Stimulated activated CD8-positive, alpha-beta memory T cell treated with anti-CD3 and anti-CD28 coated beads, Interleukin-4, amount 100 ng/mL, for 24 hours (primary cell): ENCODE measurements around the gene CCDC38.
"Not testable (repeated sequence)": the region's sequence is repeated elsewhere in the genome, so short reads cannot be mapped to it uniquely, and the experiment has no call there.

Experiments used
- DNase-seq: peaks from one replicate; pipeline ENCODE4 v3.0.0-alpha.2; 2020; ENCODE audit warnings: low read depth

CCDC38 gene

DNA sequence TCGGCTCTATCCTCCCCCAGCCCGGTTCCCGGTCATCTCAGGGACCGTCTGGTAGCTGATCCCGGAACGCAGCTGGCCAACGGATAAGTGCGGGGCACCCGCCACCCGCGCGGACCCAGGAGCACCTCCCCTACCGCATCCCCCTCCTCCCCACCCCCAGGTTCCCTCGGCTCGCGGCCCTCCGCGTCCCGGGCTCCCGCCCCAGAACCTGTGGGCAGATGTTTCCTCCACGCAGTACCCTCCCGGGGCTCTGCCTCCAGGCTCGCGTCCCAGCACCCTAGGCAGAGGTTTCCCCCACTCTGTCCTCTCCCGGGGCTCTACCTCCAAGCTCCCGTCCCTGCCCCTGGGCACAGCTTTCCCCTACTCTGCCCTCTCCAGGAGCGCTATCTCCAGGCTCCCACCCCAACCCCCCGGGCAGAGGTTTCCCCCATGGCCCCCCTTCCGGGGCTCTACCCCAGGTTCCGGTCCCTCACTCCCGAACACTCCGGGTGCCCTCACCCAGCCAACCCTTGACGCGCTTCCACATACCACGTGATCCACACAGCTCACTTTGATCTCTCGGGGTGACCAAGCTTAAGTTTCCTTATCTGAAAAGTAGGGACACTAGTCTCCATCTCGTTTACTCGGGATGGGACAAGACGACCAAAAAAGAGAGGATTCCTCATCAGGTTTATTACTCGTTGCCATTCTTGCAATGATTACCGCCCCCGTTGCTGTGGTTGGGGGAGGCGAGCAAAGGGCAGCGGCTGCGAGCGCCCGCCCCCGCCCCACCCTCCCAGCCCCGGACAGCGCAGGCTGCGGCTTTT, at the start of gene CCDC38:
TSS of gene CCDC38 (minus strand) at position 91 of the 806 bp plus-strand sequence. CDS start 6,105 bp downstream, outside the sequence.
- DNase-seq = peak; percentile 75

- DNase-seq = no peak
These were observed 47.7 kb upstream of the CCDC38 start for GRCh38 chr12:95990136-95990535.

DNA sequence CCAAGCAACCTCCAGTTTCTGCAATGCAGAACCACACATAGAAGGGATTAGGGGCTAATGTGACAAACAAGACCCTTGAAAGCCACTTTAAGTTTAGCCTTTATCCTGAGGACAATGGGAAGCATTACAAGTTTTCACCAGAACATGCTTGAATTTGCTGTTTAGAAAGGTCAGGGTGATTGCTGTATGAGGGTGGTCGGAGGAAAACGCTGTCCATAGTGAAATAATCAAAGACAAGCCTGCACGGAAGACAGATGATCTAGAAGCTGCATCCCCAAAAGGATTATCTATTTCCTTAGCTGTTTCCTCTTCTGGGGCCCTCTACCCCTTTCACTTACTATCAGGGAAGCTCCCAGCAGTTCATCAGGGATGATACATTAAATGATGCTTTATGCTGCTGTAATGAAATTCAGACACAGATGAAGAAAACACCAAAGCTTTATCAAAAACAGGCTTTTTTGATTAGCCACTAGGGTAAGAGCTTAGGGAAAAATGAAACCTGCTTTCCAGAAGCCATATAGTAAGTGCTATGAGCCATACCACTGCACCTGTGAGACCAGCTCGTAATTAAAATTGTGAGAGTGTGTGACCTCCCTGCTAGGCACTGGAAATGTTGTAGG, 47.2 kb upstream of the CCDC38 start:
- no peak for DNase-seq

DNA sequence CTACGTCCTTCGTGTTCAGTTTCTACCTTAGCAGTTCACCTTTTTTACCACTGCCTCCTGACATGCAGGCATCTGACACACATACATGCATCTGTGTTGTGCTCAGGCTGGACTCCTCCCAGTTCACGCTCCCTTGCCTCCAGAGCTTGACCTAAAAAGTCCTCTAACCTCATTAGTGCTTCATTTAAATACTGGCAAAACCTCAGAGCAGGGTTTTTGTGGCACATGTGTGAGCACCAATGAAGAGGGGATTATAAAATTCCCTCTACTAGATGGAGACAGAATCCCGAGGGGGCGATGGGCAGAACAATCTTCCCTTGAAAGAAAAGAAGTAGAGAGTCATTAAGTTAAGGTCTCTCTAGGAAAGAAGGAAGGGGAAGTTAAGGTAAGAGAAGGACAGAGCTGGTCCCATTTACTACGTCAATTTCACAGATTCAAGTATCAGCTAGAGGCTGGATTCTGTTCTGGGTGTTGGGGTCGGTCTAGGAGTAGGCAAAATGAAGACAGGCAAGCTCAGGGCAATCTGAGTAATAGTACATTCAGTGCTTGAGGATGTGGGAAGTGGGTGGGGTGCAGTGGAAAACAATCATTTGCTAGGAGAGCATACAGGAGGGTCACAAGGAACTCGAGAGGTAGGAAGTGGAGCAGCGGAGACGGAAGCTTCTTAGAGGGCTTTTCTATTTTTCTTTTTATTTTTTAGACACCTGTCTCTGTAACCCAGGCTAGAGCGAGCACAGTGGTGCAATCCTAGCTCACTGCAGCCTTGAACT, 46.3 kb upstream of the CCDC38 start:
- no peak for DNase-seq

GRCh38 chr12:95986635-95987570, 44.5 kb upstream of the CCDC38 start:
- no peak for DNase-seq

DNA sequence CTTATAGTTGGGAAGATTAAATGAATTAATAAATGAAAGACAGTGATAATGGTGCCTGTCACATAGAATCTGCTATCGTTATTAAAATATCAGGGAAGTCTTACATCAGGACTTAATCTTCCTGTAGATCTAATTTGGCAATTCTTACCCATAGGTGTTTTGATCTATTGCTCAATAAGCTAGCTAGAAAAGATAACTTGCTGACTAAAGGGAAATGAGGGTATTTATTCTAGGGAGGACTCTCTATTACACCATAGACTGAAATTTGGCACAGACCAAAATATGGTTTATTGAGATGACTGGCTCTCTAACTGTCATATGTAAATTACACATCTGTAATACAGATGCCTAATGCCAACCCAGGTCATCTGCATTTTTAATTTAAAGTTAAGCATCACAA, 42.3 kb upstream of the CCDC38 start:
- no peak for DNase-seq

DNA sequence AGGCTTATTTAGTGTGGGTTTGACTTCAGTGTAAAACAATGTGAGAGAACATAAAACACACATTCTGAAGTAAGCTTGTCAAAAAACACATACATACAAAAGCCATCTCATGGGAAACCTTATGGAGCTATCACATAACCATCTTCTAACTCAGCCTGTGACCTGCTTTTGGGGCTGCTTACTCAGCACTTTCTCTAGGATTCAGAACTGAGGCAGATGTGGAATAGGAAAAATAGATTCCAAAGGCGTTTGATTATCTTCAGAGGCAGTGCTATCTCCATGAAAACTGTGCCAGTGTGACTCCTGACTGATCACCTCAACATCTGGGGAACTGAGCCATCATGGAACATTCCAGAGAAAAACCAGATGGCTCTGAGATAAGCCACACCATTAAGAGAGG, 40.2 kb upstream of the CCDC38 start:
- DNase-seq = no peak

- no peak for DNase-seq
These were observed 38.0 kb upstream of the CCDC38 start for GRCh38 chr12:95980437-95980836.

DNA sequence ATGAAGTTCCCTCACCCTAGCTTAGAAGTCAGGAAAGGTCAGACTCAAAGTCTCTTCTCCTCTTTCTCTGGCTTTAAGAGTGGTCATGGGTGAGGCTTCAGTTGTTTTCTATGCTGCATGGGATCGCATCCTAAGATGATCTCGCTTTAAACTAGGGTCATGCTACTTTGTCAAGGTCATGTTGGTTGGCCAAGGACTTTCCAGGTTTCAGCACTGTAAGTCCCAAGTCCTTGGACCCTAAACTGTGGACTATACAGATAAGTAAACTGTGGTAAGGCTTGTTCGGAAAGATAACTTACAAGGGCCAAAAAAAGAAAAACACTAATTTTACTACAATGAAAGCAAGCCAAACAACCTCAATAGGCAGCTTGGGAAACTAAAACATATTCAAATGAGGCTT, 36.4 kb upstream of the CCDC38 start:
- DNase-seq = no peak

- DNase-seq = no peak
These were observed 35.9 kb upstream of the CCDC38 start for GRCh38 chr12:95978351-95978750.

DNA sequence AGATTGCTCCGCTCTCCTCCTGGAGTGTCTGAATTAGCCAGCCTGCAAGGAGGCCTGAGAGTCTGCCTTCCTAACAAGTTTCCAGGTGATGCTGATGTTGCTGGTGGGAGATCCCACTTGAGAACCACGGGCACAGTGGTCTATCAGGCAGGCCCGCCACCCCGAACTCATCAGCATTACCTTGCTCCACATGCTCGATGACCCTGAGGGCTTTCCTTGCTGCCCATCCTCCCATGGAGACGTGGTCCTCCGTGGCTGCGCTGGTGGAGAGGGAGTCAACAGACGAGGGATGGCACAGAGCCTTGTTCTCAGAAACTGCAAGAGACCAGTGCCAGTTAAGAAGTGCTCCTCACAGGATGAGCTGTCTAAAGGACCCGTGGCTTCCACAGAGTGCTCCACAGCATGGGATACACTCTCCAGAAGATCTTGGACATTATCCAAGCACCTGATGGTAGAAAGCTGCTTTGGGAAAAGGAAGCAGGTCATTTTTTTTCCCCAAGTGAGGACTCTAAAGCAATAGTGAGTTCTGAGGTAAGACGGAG, 35.4 kb upstream of the CCDC38 start:
- no peak for DNase-seq

- no peak for DNase-seq
These were observed 34.0 kb upstream of the CCDC38 start for GRCh38 chr12:95976416-95976832.

GRCh38 chr12:95975491-95975890, 33.1 kb upstream of the CCDC38 start:
- no peak for DNase-seq

GRCh38 chr12:95974358-95974757, 31.9 kb upstream of the CCDC38 start:
- no peak for DNase-seq

GRCh38 chr12:95972832-95973456, 30.5 kb upstream of the CCDC38 start:
- DNase-seq = no peak

DNA sequence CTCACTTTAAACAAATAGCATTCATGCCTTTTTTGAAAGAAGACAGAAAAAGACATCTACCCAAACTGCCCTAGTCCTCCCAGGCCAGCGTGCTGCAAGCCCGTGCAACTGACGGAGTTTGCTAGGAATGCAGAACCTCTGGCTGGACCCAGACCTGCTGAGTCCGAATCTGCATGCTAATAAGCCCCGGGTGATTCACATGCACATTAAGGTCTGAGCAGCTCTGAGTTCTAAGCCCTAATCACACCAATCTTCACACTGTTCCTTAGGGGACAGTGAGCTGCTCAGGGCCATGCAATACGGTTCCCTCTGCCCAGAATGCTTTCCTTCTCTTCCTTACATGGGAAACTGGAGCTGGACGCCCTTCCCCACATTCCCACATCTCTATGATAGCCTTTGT, 28.5 kb upstream of the CCDC38 start:
- no peak for DNase-seq

- DNase-seq = not testable (repeated sequence)
These were observed 26.7 kb upstream of the CCDC38 start for GRCh38 chr12:95969116-95969515.

DNA sequence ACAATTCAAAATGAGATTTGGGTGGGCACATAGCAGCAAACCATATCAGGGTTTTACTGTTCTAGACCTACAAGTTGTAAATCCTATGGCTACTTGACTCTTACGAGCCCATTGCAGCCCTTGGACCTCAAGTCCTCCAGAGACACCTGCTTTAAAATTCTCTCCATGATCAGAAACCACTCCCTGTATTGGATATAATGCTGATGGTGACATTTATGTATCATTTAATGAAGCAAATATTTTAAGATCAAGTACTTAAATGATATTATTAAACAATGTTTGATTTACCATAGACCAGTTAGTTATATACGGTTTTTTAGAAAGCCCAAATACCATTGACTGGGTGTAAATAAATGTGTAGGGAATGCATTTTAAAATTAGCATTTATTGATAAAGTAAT, 24.9 kb upstream of the CCDC38 start:
- no peak for DNase-seq

DNA sequence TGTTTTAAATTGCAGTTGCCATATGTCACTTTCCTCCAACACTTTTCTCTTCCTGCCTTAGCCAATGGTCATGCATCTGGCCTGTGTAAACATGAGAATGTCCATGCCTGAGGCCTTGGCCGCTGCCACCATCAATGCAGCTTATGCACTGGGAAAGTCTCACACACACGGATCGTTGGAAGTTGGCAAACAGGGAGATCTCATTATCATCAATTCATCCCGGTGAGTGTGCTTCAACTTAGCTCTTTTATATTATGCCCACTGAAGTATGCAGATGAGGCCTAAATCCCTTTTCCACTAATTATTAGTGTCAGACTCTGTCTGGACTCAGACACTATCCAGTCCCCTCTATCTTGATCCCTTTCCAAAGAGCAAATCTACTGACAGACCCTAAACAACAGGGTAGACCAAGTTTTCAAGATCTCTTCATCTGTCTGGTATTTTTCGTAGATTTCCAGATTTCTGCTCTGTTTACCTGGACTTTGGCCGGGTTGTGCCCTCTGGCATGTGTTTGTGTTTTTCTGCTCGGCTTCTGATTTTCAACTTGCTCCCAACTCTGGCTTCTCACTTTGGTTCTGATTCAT, 24.0 kb upstream of the CCDC38 start:
- no peak for DNase-seq

DNA sequence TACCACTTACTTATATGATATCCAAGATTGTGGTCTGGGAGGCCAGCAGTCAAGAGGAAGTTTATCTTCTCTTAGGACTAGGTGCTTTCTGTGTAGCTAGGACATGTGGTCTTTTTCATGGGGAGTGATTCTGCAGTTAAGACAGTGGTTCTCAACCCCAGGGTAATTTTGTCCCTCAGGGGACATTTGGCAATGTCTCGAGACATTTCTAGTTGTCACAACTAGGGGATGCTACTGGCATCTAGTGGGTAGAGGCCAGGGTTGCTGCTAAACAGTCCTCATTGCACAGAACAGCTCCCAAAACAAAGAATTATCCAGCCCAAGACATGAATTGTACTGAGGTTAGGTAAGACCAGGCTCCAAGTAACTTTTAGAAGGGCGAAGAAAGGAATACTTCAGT, 20.7 kb upstream of the CCDC38 start:
- DNase-seq = no peak

DNA sequence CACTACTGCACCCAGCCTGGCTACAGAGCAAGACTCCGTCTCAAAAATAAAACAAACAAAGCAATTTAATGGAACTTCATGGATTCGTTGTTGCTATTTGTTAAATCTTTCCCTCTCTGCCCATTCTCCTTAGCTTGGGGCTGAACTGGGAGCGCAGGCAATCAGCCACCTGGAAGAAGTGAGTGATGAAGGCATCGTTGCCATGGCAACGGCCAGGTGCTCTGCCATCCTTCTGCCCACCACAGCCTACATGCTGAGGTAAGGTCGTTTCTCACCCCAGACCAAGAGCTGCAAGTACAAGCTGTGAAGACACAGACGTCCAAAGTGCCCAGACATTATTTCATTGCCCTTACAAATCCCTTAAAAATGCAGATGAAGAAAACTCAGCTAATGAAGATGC, 19.8 kb upstream of the CCDC38 start:
- no peak for DNase-seq
